GM13977 (cell line): ENCODE data around the gene SETBP1.

Source experiments
- DNase-seq: peaks from one replicate; pipeline ENCODE4 v3.0.0; 2012; ENCODE audit warnings: low spot score
- CTCF ChIP-seq: IDR thresholded peaks from 2 replicates; pipeline ENCODE4 v1.5.1; 2012; ENCODE audit warnings: mild to moderate bottlenecking, control low read depth; ENCODE audit not compliant: insufficient read depth; ENCODE audit errors: extremely low read depth, missing control alignments
- in situ Hi-C: fragments of 300-500 bp; cut with MboI; formaldehyde crosslinking; loops from one replicate; pipeline ENCODE4 v1.12.0; 2022; ENCODE audit warnings: low sequenced_read_pairs, low pct_unique_long_range_greater_than_20kb, mixed read lengths, inconsistent platforms; ENCODE audit not compliant: unreplicated experiment

Gene SETBP1

DNA sequence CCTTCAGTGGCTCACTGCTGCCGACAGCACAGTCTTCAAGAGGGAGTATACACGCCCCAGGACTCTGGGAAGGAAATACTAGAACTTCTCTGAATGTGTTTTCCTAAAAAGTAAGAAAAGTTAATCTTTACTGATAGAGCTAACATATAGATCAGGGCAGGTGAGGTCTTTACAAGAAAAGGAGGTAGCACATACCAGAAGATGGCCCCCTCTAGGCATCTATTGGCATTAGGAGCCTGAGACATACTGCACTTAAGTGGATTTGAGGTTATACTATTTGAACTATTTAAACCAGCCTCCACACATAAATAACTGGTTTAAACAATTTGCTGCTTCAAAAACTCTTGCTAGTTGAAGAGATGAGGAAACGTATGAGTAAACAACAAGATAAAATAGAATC, 406.1 kb downstream of the SETBP1 start:
- in situ Hi-C loops = no loop called here
- no peak for TF ChIP-seq CTCF

DNA sequence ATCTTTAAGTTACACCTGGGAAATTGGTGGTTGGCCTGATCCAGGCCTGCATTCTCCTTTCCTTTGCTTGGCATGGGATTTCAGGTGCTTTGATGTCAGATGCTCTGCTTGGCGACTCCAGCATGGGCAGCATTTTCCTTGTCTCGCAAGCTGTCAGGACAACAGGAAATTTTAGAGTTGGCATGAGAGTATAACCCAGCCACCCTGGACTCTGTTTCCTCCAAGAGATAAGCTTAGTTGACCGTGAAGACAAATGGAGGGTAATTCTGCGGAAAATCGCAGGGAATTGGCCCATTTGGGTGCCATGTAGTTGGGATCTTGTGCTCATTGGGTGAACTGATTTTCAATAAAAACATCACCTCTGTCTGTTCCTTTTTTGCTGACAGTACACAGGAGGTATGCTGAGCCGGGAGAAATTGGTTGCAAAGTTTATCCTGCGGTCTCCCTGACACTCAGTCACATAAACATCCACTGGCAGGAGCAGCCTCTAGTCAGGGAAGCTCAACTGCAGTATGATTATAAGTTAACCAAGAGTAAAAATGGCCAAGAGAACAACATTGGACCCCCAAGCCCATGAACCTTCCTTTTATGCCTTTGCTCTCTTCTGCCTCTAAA, 409.9 kb downstream of the SETBP1 start:
- in situ Hi-C loops = no loop called here
- no peak for TF ChIP-seq CTCF
- DNase-seq = no peak

More for the DNA sequence above, 406.1 kb downstream of the SETBP1 start:
- no peak for DNase-seq

DNA sequence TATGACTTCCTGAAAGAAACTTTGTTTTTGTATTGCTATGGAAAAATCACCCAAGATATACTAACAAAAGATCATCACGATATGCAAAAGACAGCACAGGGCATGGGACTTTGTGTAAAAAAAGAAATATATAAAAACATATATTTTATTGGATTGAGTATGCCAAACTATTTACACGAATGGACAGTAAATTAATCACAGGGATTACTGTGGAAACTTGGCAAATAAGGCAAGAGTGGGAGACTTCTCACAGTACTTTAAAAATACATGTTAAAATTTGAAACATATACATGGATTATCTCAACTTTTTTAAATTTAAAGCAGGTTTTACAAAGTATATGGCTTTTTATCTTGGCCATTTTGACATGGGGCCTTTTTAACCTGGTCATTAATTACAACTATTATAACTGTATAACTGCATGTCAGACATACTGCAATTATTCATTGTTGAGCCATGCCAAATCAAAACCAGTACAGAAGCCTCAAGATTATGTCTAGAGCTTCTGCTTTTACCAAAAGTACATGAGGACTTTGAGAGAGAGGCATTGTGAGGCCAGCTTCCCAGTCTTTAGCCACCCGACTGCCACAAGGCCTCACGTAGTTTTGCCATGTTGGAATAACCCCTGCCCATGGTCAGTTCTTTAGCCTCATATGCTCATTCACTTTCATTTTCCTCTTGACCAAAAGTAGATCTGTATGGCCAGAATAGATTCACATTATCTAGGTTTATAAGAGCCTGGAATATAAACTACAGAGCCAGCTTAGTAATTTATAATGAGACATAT, 419.8 kb downstream of the SETBP1 start:
- no peak for TF ChIP-seq CTCF
- no peak for DNase-seq
- in situ Hi-C loops = no loop called here

- DNase-seq = no peak
- in situ Hi-C loops = no loop called here
- no peak for TF ChIP-seq CTCF
Measured at GRCh38 chr18:45102126-45102525, 421.4 kb downstream of the SETBP1 start.

- no peak for TF ChIP-seq CTCF
- in situ Hi-C loops = no loop called here
- no peak for DNase-seq
Measured at GRCh38 chr18:45102863-45103262, 422.2 kb downstream of the SETBP1 start.

DNA sequence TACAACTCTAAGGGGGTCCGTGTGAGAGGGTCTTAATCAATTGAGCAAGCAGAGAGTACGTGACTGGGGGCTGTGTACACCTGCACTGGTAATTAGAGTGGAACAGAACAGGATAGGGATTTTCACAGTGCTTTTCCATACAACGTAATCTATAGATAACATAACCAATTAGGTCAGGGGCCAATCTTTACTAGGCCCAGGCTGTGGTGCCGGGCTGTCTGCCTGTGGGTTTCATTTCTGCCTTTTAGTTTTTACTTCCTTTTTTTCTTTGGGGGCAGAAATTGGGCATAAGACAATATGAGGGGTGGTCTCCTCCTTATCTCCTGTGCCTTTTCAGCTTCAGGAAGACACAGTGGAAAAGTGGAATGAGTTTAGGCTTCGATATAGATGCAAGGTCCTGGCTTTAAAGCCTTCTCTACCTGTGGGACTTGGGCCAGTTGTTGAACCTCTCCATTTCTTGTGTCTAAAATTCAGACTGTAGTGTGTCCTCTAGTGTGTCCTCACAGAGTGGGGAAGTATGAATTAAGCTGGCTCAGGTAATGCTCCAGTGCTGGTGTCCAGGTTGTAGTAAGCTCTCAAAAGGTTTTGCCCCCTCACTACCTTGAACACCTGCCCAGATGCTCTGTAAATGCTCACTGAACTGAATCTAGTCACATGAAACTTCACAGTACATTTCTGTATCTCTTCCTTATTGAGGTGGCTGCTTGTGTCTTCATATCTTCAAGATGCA, 422.8 kb downstream of the SETBP1 start:
- no peak for DNase-seq

More for the DNA sequence above, 422.8 kb downstream of the SETBP1 start:
- in situ Hi-C loops = no loop called here
- no peak for TF ChIP-seq CTCF
